HepG2 (cell line): ENCODE results near the gene OR8B2. TPM values are rescaled to one million over a fixed set of nuclear protein-coding genes. Genes with fewer than 3 reads are reported as not detected.

ENCODE experiments used
- ATAC-seq: fragments of 200-7000 bp; cut with Tn5 transposase; 3 replicates; pipeline ENCODE4 v1.9.1; 2020; ENCODE audit warnings: mild to moderate bottlenecking, moderate library complexity
- BruUV-seq: library from RNA; stranded (reverse); fragments of 400-500 nt; replicated peaks from 2 replicates; lab custom pipeline; 2021; lab: Mats Ljungman, UMichigan
- CTCF ChIA-PET: fragments of 300-600 bp; formaldehyde crosslinking; extraction: SDS; loops from one replicate; lab custom pipeline; 2021; ENCODE audit warnings: low total read pairs, inconsistent platforms, low intra/inter-chr PET ratio; lab: Yijun Ruan, JAX
- POLR2A ChIA-PET: fragments of 350-600 bp; sonication (Branson Sonifier 250); formaldehyde crosslinking; loops from one replicate; lab custom pipeline; 2020; ENCODE audit warnings: antibody characterized with exemption, inconsistent platforms; lab: Yijun Ruan, JAX
- DNase-seq: peaks from one replicate; pipeline ENCODE4 v3.0.0-alpha.2; 2015; ENCODE audit warnings: low spot score
- FAIRE-seq: peaks from 3 replicates; lab custom pipeline; 2011; peaks lifted over from hg19 to GRCh38; lab: Jason Lieb, UNC
- H2AFZ ChIP-seq: one replicate; pipeline ENCODE4 v1.6.1; 2011; ENCODE audit warnings: low read length, inconsistent platforms
- H3K27ac ChIP-seq: fragments of 300-600 bp; 3 replicates; pipeline ENCODE4 v1.8.0; 2011; ENCODE audit warnings: mixed run types, mild to moderate bottlenecking, mixed read lengths, low read length, inconsistent platforms; ENCODE audit not compliant: insufficient read depth; ENCODE audit errors: extremely low read length
- H3K27me3 ChIP-seq, 2 experiments: fragments of 200-600 bp in 1 of 2; 2 replicates in 1 of 2; 3 replicates in 1 of 2; pipeline versions ENCODE4 v1.6.0 to v1.8.0; 2011; ENCODE audit warnings: low read length in 2 of 2, mild to moderate bottlenecking in 2 of 2, moderate library complexity in 2 of 2, inconsistent platforms in 1 of 2; ENCODE audit not compliant: insufficient read depth in 2 of 2, control insufficient read depth in 1 of 2
- H3K36me3 ChIP-seq, 2 experiments: fragments of 200-600 bp in 1 of 2; replicated peaks in 1 of 2; 2 replicates in 1 of 2; 3 replicates in 1 of 2; pipeline versions ENCODE4 v1.5.1 to v1.8.0; 2011; ENCODE audit warnings: low read length in 2 of 2, inconsistent platforms in 1 of 2; ENCODE audit not compliant: insufficient read depth in 2 of 2, control insufficient read depth in 1 of 2
- H3K4me1 ChIP-seq: 2 replicates; pipeline ENCODE4 v1.5.1; 2012; ENCODE audit warnings: low read length, inconsistent platforms; ENCODE audit not compliant: insufficient read depth
- H3K4me2 ChIP-seq: 2 replicates; pipeline ENCODE4 v1.6.0; 2011; ENCODE audit warnings: low read depth, low read length, inconsistent platforms
- H3K4me3 ChIP-seq, 3 experiments: fragments of 200-600 bp in 1 of 3; sonication (generic), shearing (Covaris generic) in 1 of 3; replicated peaks in 1 of 3; 2 replicates each; pipeline ENCODE4 v1.5.1; 2011 to 2016; ENCODE audit warnings: low read length in 3 of 3, inconsistent platforms in 2 of 3, low read depth in 2 of 3, mild to moderate bottlenecking in 2 of 3, control low read depth in 1 of 3, mixed read lengths in 1 of 3; ENCODE audit not compliant: insufficient read depth in 1 of 3
- H3K79me2 ChIP-seq: one replicate; pipeline ENCODE4 v1.6.1; 2011; ENCODE audit warnings: low read length, inconsistent platforms; ENCODE audit not compliant: insufficient read depth
- H3K9ac ChIP-seq: 2 replicates; pipeline ENCODE4 v1.6.0; 2011; ENCODE audit warnings: mild to moderate bottlenecking, low read depth, low read length, inconsistent platforms; ENCODE audit not compliant: insufficient read depth
- H3K9me3 ChIP-seq: 2 replicates; pipeline ENCODE4 v1.5.1; 2012; ENCODE audit warnings: mild to moderate bottlenecking, low read length
- H4K20me1 ChIP-seq: 2 replicates; pipeline ENCODE4 v1.6.0; 2011; ENCODE audit warnings: inconsistent platforms, mild to moderate bottlenecking, low read length, moderate library complexity; ENCODE audit not compliant: insufficient read depth
- EHMT2 ChIP-seq: fragments of 200-600 bp; sonication (generic); IDR thresholded peaks from 2 replicates; pipeline ENCODE4 v1.7.0; 2017; ENCODE audit warnings: antibody characterized with exemption, low read depth, low read length, borderline replicate concordance
- SMC3 ChIP-seq: IDR thresholded peaks from 2 replicates; pipeline ENCODE4 v1.6.1; 2011; ENCODE audit warnings: low read length, improper control_type of control experiment
- SOX5 ChIP-seq: IDR thresholded peaks from 2 replicates; pipeline ENCODE4 v1.6.1; 2016; ENCODE audit warnings: borderline replicate concordance
- TP53 ChIP-seq: sonication (generic); formaldehyde crosslinking; conservative IDR thresholded peaks from 2 replicates; pipeline ENCODE4 v1.4.0; 2020; ENCODE audit warnings: missing genetic modification reagents
- WGBS: methylation state at CpG from one replicate; pipeline ENCODE4 v1.1.6; 2017; ENCODE audit warnings: low lambda C conversion rate; 5-methylcytosine and 5-hydroxymethylcytosine counted together
- in situ Hi-C: cut with HindIII; loops from 2 replicates; pipeline ENCODE4 v1.10.0; 2017; ENCODE audit warnings: low pct_unique_long_range_greater_than_20kb; ENCODE audit not compliant: extremely low pct_ligation_motif_present
- intact Hi-C: fragments of 100-400 bp; cut with micrococcal nuclease; formaldehyde crosslinking; loops from one replicate; pipeline ENCODE4 v1.10.0; 2022; ENCODE audit not compliant: unreplicated experiment
- polyA plus RNA-seq, 8 experiments: library from polyadenylated mRNA; depleted of rRNA in 3 of 8; stranded (reverse) in 7 of 8; unstranded in 1 of 8; fragments of >200 nt; fragmentation: Illumina TruSeq in 4 of 8; extraction: Trizol in 4 of 8; gene quantifications; 2 replicates each; pipeline versions ENCODE4 v1.2.1 to v1.2.3, GENCODE V29; 2011 to 2016; ENCODE audit warnings: low read depth in 4 of 8, missing spikeins in 1 of 8, mixed read lengths in 1 of 8; ENCODE audit not compliant: insufficient read depth in 1 of 8
- total RNA-seq, 5 experiments: library from RNA; depleted of rRNA; stranded (reverse); fragments of >200 nt; fragmentation: Illumina TruSeq; extraction: Trizol; gene quantifications; 2 replicates each; pipeline ENCODE4 v1.2.3, GENCODE V29; 2016; ENCODE audit warnings: low read depth in 1 of 5
- TF ChIP-seq, protein P1 (sequence below): sonication (generic); formaldehyde crosslinking; conservative IDR thresholded peaks from 2 replicates; pipeline ENCODE4 v1.4.0; 2020; ENCODE audit warnings: mild to moderate bottlenecking, missing genetic modification reagents, moderate library complexity
- TF ChIP-seq, protein P2 (sequence below): sonication (generic); formaldehyde crosslinking; IDR thresholded peaks from 2 replicates; pipeline ENCODE4 v1.8.0; 2022; ENCODE audit warnings: mild to moderate bottlenecking, missing genetic modification reagents

OR8B2 gene
- total and polyA plus RNA-seq, 2 of the 13 experiments (the other 11 are each of a cell fraction or from before 2014, with no cell fraction given), result not detected

DNA sequence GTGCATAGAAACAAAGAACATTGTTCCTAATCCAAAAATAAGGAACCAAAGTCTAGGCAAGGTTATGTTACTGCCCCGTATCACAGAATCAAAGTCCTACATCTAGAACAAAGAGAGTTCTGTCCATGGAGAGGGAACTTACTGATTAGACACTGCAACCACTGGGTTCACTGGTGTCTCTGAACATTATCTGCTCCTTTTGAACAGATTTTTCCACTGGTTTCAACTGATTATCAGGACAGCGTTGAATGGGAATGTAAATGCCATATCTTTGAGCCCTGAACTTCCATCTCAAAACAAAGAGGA lies 44.2 kb downstream of the OR8B2 start (continued):
- no peak for TF ChIP-seq SMC3
- no peak for TF ChIP-seq TP53
- TF ChIP-seq, protein P1, sequence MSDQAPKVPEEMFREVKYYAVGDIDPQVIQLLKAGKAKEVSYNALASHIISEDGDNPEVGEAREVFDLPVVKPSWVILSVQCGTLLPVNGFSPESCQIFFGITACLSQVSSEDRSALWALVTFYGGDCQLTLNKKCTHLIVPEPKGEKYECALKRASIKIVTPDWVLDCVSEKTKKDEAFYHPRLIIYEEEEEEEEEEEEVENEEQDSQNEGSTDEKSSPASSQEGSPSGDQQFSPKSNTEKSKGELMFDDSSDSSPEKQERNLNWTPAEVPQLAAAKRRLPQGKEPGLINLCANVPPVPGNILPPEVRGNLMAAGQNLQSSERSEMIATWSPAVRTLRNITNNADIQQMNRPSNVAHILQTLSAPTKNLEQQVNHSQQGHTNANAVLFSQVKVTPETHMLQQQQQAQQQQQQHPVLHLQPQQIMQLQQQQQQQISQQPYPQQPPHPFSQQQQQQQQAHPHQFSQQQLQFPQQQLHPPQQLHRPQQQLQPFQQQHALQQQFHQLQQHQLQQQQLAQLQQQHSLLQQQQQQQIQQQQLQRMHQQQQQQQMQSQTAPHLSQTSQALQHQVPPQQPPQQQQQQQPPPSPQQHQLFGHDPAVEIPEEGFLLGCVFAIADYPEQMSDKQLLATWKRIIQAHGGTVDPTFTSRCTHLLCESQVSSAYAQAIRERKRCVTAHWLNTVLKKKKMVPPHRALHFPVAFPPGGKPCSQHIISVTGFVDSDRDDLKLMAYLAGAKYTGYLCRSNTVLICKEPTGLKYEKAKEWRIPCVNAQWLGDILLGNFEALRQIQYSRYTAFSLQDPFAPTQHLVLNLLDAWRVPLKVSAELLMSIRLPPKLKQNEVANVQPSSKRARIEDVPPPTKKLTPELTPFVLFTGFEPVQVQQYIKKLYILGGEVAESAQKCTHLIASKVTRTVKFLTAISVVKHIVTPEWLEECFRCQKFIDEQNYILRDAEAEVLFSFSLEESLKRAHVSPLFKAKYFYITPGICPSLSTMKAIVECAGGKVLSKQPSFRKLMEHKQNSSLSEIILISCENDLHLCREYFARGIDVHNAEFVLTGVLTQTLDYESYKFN (CRISPR knock-in tag), result peak; percentile 43

DNA sequence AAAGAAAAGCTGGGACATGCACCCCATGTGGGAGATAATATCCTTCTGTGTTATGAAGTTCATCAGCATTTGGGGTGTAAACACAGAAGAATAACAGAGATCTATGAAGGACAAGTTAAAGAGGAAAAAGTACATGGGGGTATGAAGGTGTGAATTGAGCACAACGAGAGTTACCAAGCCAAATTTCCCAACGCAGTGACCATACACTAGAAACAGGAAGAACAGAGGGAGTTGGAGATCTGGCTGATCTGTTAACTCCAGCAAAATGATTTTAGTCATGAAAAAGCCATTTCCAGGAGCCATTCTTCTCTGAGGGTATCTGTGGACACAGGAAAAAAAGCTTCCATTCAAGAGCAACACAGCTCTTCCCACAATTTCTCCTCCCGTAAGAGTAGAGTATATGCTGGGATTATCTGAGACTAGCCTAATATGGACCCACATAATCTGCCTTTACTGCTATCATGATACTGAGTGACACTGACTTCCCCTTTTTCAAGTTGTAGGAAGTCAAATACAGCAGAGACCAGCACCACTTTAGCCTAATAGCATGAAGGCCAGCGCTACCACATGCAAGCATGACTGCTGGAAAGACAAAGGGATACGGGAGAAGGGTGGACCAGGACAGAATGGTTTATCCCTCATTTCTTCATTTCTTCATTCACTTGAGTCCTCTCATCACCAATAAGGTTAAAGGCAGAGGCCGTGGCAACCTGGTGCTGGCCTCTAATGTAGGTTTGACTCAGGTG lies 44.7 kb downstream of the OR8B2 start:
- no peak for DNase-seq
- Histone ChIP-seq H4K20me1 (no peaks in the 10 kb centered on the region), H3K9me3 (no peaks in the 10 kb centered on the region), H2AFZ (no peak overlapping the region), H3K4me3 (no peak overlapping the region), H3K9ac (no peak overlapping the region), H3K27ac (no peak overlapping the region), H3K4me1 (peaks cover 23% of the 10 kb centered on the region), H3K36me3 (no peaks in the 10 kb centered on the region), H3K4me2 (no peak overlapping the region), H3K27me3 (no peaks in the 10 kb centered on the region), H3K79me2 (no peaks in the 10 kb centered on the region)
- FAIRE-seq, result no peak
- CTCF ChIA-PET, result no interaction called here
- ATAC-seq, result peak; percentile 72; the same call in 2 of the 3 replicates
- in situ Hi-C loops (no loop called here), intact Hi-C loops (no loop called here)
- BruUV-seq, result no TSS peak
- TF ChIP-seq EHMT2 (0 out of 2 replicates have a peak, but pooled peaks have one; percentile 61), SOX5 (CRISPR knock-in tag) (no peak)
- TF ChIP-seq, protein P2, sequence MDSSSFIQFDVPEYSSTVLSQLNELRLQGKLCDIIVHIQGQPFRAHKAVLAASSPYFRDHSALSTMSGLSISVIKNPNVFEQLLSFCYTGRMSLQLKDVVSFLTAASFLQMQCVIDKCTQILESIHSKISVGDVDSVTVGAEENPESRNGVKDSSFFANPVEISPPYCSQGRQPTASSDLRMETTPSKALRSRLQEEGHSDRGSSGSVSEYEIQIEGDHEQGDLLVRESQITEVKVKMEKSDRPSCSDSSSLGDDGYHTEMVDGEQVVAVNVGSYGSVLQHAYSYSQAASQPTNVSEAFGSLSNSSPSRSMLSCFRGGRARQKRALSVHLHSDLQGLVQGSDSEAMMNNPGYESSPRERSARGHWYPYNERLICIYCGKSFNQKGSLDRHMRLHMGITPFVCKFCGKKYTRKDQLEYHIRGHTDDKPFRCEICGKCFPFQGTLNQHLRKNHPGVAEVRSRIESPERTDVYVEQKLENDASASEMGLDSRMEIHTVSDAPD, result 0 out of 2 replicates have a peak, but pooled peaks have one; percentile 16
- WGBS, result 42% methylated on average over 6 of the region's 6 CpGs
- POLR2A ChIA-PET, result no interaction called here

Other genes starting within 250 kb of the OR8B2 start
- gene OR10D3, start 201.2 kb downstream of the OR8B2 start, total RNA-seq (2016; rRNA removed; fragmentation: Illumina TruSeq; extraction: Trizol), result not detected in 2 replicates
- gene OR10D3, start 201.2 kb downstream of the OR8B2 start, polyA plus RNA-seq (2011; rRNA removed), result not detected in 2 replicates
- not detected in 2 replicates for gene OR8G1, start 143.4 kb downstream of the OR8B2 start, total RNA-seq (2016; rRNA removed; fragmentation: Illumina TruSeq; extraction: Trizol)
- gene OR8G1, start 143.4 kb downstream of the OR8B2 start, polyA plus RNA-seq (2011; rRNA removed), result not detected in 2 replicates
- not detected in 2 replicates for gene OR8G5, start 128.1 kb downstream of the OR8B2 start, total RNA-seq (2016; rRNA removed; fragmentation: Illumina TruSeq; extraction: Trizol)
- not detected in 2 replicates for gene OR8G5, start 128.1 kb downstream of the OR8B2 start, polyA plus RNA-seq (2011; rRNA removed)
- gene OR8D1, start 70.5 kb downstream of the OR8B2 start, total RNA-seq (2016; rRNA removed; fragmentation: Illumina TruSeq; extraction: Trizol), result not detected in 2 replicates
- gene OR8D1, start 70.5 kb downstream of the OR8B2 start, polyA plus RNA-seq (2011; rRNA removed), result not detected in 2 replicates
- not detected in 2 replicates for gene OR8D2, start 64.3 kb downstream of the OR8B2 start, total RNA-seq (2016; rRNA removed; fragmentation: Illumina TruSeq; extraction: Trizol)
- not detected in 2 replicates for gene OR8D2, start 64.3 kb downstream of the OR8B2 start, polyA plus RNA-seq (2011; rRNA removed)
- gene OR8B3, start 14.5 kb upstream of the OR8B2 start, total RNA-seq (2016; rRNA removed; fragmentation: Illumina TruSeq; extraction: Trizol), result not detected in 2 replicates
- not detected in 2 replicates for gene OR8B3, start 14.5 kb upstream of the OR8B2 start, polyA plus RNA-seq (2011; rRNA removed)
- not detected in 2 replicates for gene OR8B4, start 40.4 kb upstream of the OR8B2 start, total RNA-seq (2016; rRNA removed; fragmentation: Illumina TruSeq; extraction: Trizol)
- gene OR8B4, start 40.4 kb upstream of the OR8B2 start, polyA plus RNA-seq (2011; rRNA removed), result not detected in 2 replicates
- not detected in 2 replicates for gene OR8B8, start 61.2 kb upstream of the OR8B2 start, total RNA-seq (2016; rRNA removed; fragmentation: Illumina TruSeq; extraction: Trizol)
- not detected in 2 replicates for gene OR8B8, start 61.2 kb upstream of the OR8B2 start, polyA plus RNA-seq (2011; rRNA removed)
- not detected in 2 replicates for gene OR8B12, start 159.2 kb upstream of the OR8B2 start, total RNA-seq (2016; rRNA removed; fragmentation: Illumina TruSeq; extraction: Trizol)
- gene OR8B12, start 159.2 kb upstream of the OR8B2 start, polyA plus RNA-seq (2011; rRNA removed), result not detected in 2 replicates
- gene OR8A1, start 185.5 kb upstream of the OR8B2 start, total RNA-seq (2016; rRNA removed; fragmentation: Illumina TruSeq; extraction: Trizol), result not detected in 2 replicates
- gene OR8A1, start 185.5 kb upstream of the OR8B2 start, polyA plus RNA-seq (2011; rRNA removed), result not detected in 2 replicates
- not detected in 2 replicates for gene PANX3, start 226.9 kb upstream of the OR8B2 start, total RNA-seq (2016; rRNA removed; fragmentation: Illumina TruSeq; extraction: Trizol)
- not detected in 2 replicates for gene PANX3, start 226.9 kb upstream of the OR8B2 start, polyA plus RNA-seq (2011; rRNA removed)
- 20.3 and 21.7 TPM in 2 replicates for gene TBRG1, start 238.4 kb upstream of the OR8B2 start, total RNA-seq (2016; rRNA removed; fragmentation: Illumina TruSeq; extraction: Trizol)
- gene TBRG1, start 238.4 kb upstream of the OR8B2 start, polyA plus RNA-seq (2011; rRNA removed), result 25.6 and 28.9 TPM in 2 replicates